Parathyroid adenoma (tissue), 2 donors: ENCODE measurements around the gene SLC25A51.
"Not testable (repeated sequence)": the region's sequence is repeated elsewhere in the genome, so short reads cannot be mapped to it uniquely, and the experiment has no call there.

Experiments
- H2AFZ ChIP-seq: fragments of 300-600 bp; sonication (generic); one replicate; pipeline ENCODE4 v1.7.0; 2017; ENCODE audit warnings: antibody characterized with exemption, mild to moderate bottlenecking
- H3K27ac ChIP-seq: fragments of 300-600 bp; sonication (generic); one replicate; pipeline ENCODE4 v1.7.0; 2017
- H3K27me3 ChIP-seq: fragments of 300-600 bp; sonication (generic); one replicate; pipeline ENCODE4 v1.7.0; 2017; ENCODE audit warnings: low read length; ENCODE audit not compliant: control insufficient read depth, insufficient read depth
- H3K36me3 ChIP-seq: fragments of 300-600 bp; sonication (generic); one replicate; pipeline ENCODE4 v1.7.0; 2017; ENCODE audit warnings: low read length; ENCODE audit not compliant: control insufficient read depth, insufficient read depth
- H3K4me1 ChIP-seq: fragments of 300-600 bp; sonication (generic); one replicate; pipeline ENCODE4 v1.7.0; 2017; ENCODE audit warnings: control low read depth
- H3K4me2 ChIP-seq: fragments of 300-600 bp; sonication (generic); one replicate; pipeline ENCODE4 v1.7.0; 2017; ENCODE audit warnings: low read length
- H3K4me3 ChIP-seq: fragments of 300-600 bp; sonication (generic); one replicate; pipeline ENCODE4 v1.7.0; 2017; ENCODE audit warnings: low read depth, low read length
- H3K79me2 ChIP-seq: fragments of 300-600 bp; sonication (generic); one replicate; pipeline ENCODE4 v1.7.0; 2017; ENCODE audit warnings: control low read depth
- H3K9ac ChIP-seq: fragments of 300-600 bp; sonication (generic); one replicate; pipeline ENCODE4 v1.7.0; 2017; ENCODE audit warnings: mild to moderate bottlenecking
- H3K9me3 ChIP-seq: fragments of 300-600 bp; sonication (generic); one replicate; pipeline ENCODE4 v1.7.0; 2017; ENCODE audit warnings: low read length; ENCODE audit not compliant: control insufficient read depth
- CTCF ChIP-seq: fragments of 300-600 bp; sonication (generic); IDR thresholded peaks from one replicate; pipeline ENCODE4 v1.7.0; 2017; ENCODE audit warnings: antibody characterized with exemption, mild to moderate bottlenecking
- donor health status: primary hyperparathyroidism.

SLC25A51 gene

GRCh38 chr9:37914154-37914551, 10.2 kb upstream of the SLC25A51 start:
- no peak overlapping the region for H3K27ac ChIP-seq
- H3K9me3 ChIP-seq, result no peaks in the 10 kb centered on the region
- no peaks in the 10 kb centered on the region for H3K36me3 ChIP-seq
- H3K79me2 ChIP-seq, result no peaks in the 10 kb centered on the region
- H3K4me3 ChIP-seq, result no peak overlapping the region
- TF ChIP-seq CTCF, result no peak
- no peaks in the 10 kb centered on the region for H3K4me1 ChIP-seq
- no peak overlapping the region for H2AFZ ChIP-seq
- no peaks in the 10 kb centered on the region for H3K27me3 ChIP-seq
- H3K4me2 ChIP-seq, result no peak overlapping the region
- no peak overlapping the region for H3K9ac ChIP-seq

DNA sequence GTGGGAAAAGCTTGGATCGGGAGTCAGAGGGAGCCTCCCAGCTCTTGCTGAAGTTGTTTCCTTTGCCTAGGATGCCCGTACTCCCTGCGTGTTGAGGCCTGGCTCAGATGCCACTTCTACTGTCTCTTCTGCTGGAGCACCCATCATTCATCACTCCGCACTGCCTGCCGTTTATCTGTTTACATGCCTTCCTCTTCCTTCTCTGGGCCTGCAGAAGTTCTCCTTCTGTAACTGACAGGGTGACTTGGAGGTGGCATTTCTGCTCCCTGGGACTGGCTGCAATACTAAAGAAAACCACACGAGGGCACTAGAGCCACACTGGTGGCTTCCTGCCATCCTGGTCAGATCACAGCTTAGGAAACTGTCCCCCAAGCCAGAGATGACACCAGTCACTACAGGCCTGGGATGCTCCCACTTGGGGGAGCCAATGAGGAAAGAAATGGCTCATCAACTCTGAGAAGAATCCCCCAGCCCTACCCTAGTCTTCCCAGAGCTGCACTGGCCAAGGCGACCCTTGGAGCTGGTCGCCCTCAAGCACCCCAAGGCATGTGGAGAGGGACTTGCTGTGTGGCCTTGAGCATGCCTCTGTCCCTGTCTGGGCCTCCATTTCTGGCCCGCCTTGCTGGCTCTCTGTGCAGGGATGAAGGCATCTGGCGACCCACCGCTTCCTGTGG, 9.7 kb upstream of the SLC25A51 start:
- H3K4me1 ChIP-seq, result no peaks in the 10 kb centered on the region
- H3K79me2 ChIP-seq, result no peaks in the 10 kb centered on the region
- H3K9me3 ChIP-seq, result no peaks in the 10 kb centered on the region
- no peak overlapping the region for H2AFZ ChIP-seq
- no peak overlapping the region for H3K27ac ChIP-seq
- no peak overlapping the region for H3K4me2 ChIP-seq
- no peak overlapping the region for H3K4me3 ChIP-seq
- no peaks in the 10 kb centered on the region for H3K27me3 ChIP-seq
- no peak overlapping the region for H3K9ac ChIP-seq
- TF ChIP-seq CTCF, result peak; percentile 88
- no peaks in the 10 kb centered on the region for H3K36me3 ChIP-seq

DNA sequence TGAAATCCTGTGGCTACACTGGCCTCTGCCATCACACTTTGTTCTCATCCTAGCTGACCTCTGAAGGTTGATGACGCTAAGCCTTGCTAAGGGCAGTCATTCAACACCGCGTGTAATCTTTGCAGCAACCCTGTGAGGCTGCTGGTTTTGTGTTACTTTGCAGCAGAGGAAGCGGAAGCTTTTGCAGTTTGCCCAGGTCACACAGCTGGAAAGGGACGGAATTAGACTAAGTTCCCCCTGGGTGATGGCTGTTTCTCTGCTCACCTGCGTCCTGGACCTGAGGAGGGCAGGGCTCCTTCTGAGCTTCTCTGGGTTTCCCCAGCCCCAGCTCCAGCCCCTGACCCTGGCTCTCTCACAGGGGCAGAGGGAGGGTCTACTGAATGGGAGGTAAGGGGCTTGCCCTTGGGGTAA, 7.3 kb upstream of the SLC25A51 start:
- H3K27ac ChIP-seq, result no peak overlapping the region
- no peaks in the 10 kb centered on the region for H3K4me1 ChIP-seq
- no peaks in the 10 kb centered on the region for H3K79me2 ChIP-seq
- H2AFZ ChIP-seq, result no peak overlapping the region
- no peak overlapping the region for H3K9ac ChIP-seq
- H3K4me3 ChIP-seq, result no peak overlapping the region
- no peak overlapping the region for H3K4me2 ChIP-seq
- no peaks in the 10 kb centered on the region for H3K9me3 ChIP-seq
- no peaks in the 10 kb centered on the region for H3K27me3 ChIP-seq
- no peaks in the 10 kb centered on the region for H3K36me3 ChIP-seq
- no peak for TF ChIP-seq CTCF

- H3K4me3 ChIP-seq, result no peak overlapping the region
- H3K9me3 ChIP-seq, result no peaks in the 10 kb centered on the region
- no peaks in the 10 kb centered on the region for H3K27me3 ChIP-seq
- no peak overlapping the region for H3K4me2 ChIP-seq
- TF ChIP-seq CTCF, result no peak
- no peak overlapping the region for H2AFZ ChIP-seq
- H3K4me1 ChIP-seq, result no peaks in the 10 kb centered on the region
- H3K9ac ChIP-seq, result no peak overlapping the region
- H3K79me2 ChIP-seq, result no peaks in the 10 kb centered on the region
- H3K27ac ChIP-seq, result no peak overlapping the region
- H3K36me3 ChIP-seq, result no peaks in the 10 kb centered on the region
Measured at GRCh38 chr9:37910271-37910670, 6.3 kb upstream of the SLC25A51 start.

GRCh38 chr9:37909836-37910235, 5.9 kb upstream of the SLC25A51 start:
- H3K27ac ChIP-seq, H3K4me2 ChIP-seq: not testable (repeated sequence)

More at GRCh38 chr9:37909836-37910235, 5.9 kb upstream of the SLC25A51 start:
- H3K9ac ChIP-seq, H3K79me2 ChIP-seq, H2AFZ ChIP-seq, H3K27me3 ChIP-seq, H3K4me3 ChIP-seq, H3K9me3 ChIP-seq, H3K36me3 ChIP-seq, H3K4me1 ChIP-seq: not testable (repeated sequence)
